HEK293T (cell line): ENCODE data around the gene EDN3.

Source experiments
- CTBP1 ChIP-seq: fragments of 450-650 bp; IDR thresholded peaks from 2 replicates; pipeline ENCODE4 v1.6.1; 2016; ENCODE audit warnings: borderline replicate concordance
- FOXM1 ChIP-seq: fragments of 450-650 bp; IDR thresholded peaks from 2 replicates; pipeline ENCODE4 v1.6.1; 2017; ENCODE audit warnings: mild to moderate bottlenecking, borderline replicate concordance
- L3MBTL2 ChIP-seq: fragments of 450-650 bp; conservative IDR thresholded peaks from 2 replicates; pipeline ENCODE4 v1.6.1; 2016; ENCODE audit warnings: mild to moderate bottlenecking
- SP1 ChIP-seq: fragments of 450-650 bp; IDR thresholded peaks from 2 replicates; pipeline ENCODE4 v1.6.1; 2017
- TARDBP ChIP-seq: fragments of 450-650 bp; IDR thresholded peaks from 2 replicates; pipeline ENCODE4 v1.6.1; 2016
- ZNF384 ChIP-seq: fragments of 450-650 bp; IDR thresholded peaks from 2 replicates; pipeline ENCODE4 v1.6.1; 2016

- TF ChIP-seq FOXM1 (no peak), L3MBTL2 (no peak), TARDBP (no peak), ZNF384 (no peak), CTBP1 (no peak), SP1 (no peak)
Observed at GRCh38 chr20:59305908-59306655, 5.7 kb downstream of the EDN3 start.
